ENCODE results near the gene ADM5. TPM values are rescaled to one million over a fixed set of nuclear protein-coding genes. Genes with fewer than 3 reads are reported as not detected.

Gene ADM5
- total RNA-seq (2021; ENCODE audit: unreplicated experiment) (4.7 TPM), Bru-seq, nascent RNA (percentile 62 among the genes with signal in this experiment), BruChase-seq, experiment 1, labeled RNA remaining after a 2-hour chase (percentile 72 among the genes with signal in this experiment), BruChase-seq, experiment 2, labeled RNA remaining after a 6-hour chase (percentile 74 among the genes with signal in this experiment)
- 2.9 TPM for polyA plus RNA-seq (2012; ENCODE audit: insufficient read length)
- long read RNA-seq, partial matches to known transcripts, result 0 of 3 reads
- long read RNA-seq, other reads (novel, unspliced or antisense), result 0 of 3 reads

- POLR2A ChIA-PET, result no interaction called here
- H3K4me1 ChIP-seq (ENCODE audit: control insufficient read depth, insufficient read depth, low read length), result 0 out of 2 replicates have a peak, but pooled peaks cover 2% of the 10 kb centered on the region
- DNase-seq (ENCODE audit: low read depth, low spot score), result no peak
- no peaks in the 10 kb centered on the region for H3K27me3 ChIP-seq (ENCODE audit: control insufficient read depth, insufficient read depth, low read length)
- CTCF ChIA-PET, result no interaction called here
- BruUV-seq (replicated peaks), result no TSS peak
- intact Hi-C loops (cut with micrococcal nuclease; ENCODE audit: unreplicated experiment) (no loop called here), in situ Hi-C loops (cut with HindIII; ENCODE audit: low pct_unique_long_range_greater_than_20kb, low sequenced_read_pairs) (no loop called here)
- H3K9me3 ChIP-seq (ENCODE audit: control insufficient read depth, insufficient read depth, low read depth, low read length), result no peaks in the 10 kb centered on the region
- peak within 1 kb of the TSS in 1 of 2 experiments; percentile 33; a peak in 1 of 4 replicates for H3K4me3 ChIP-seq (ENCODE audit: low read depth in 2 of 2, low read length in 2 of 2)
- no peak for TF ChIP-seq SIN3A (IDR thresholded peaks at IDR 0.05; ENCODE audit: borderline replicate concordance, insufficient read depth, low read depth, low read length)
- no peak for TF ChIP-seq CTCF (IDR thresholded peaks at IDR 0.05)
- no peak for TF ChIP-seq TCF7L2 (IDR thresholded peaks at IDR 0.05; ENCODE audit: low read depth, low read length)
- TF ChIP-seq POLR2AphosphoS5 (IDR thresholded peaks at IDR 0.05; ENCODE audit: low read depth, low read length), result 0 out of 2 replicates have a peak, but pooled peaks have one; percentile 9
- ATAC-seq, result peak; percentile 6; the same call in 1 of the 2 replicates
- no peak within 1 kb of the TSS for H3K27ac ChIP-seq (ENCODE audit: low read length)
- H3K36me3 ChIP-seq (ENCODE audit: control insufficient read depth, insufficient read depth, low read length), result no peaks in the 10 kb centered on the region
These were observed at the start of gene ADM5 for GRCh38 chr19:49689133-49690078. Gene ADM5 (plus strand): TSS chr19:49689594. CDS start chr19:49689838, 244 bp downstream.

- peak; percentile 81 for ATAC-seq
- Histone ChIP-seq H3K27ac (ENCODE audit: low read length) (peak within 1 kb of the TSS; percentile 99), H3K36me3 (ENCODE audit: control insufficient read depth, insufficient read depth, low read length) (peaks cover 4% of the 10 kb centered on the region; the same call in 1 of the 2 replicates), H3K9me3 (ENCODE audit: control insufficient read depth, insufficient read depth, low read depth, low read length) (no peaks in the 10 kb centered on the region), H3K27me3 (ENCODE audit: control insufficient read depth, insufficient read depth, low read length) (no peaks in the 10 kb centered on the region), H3K4me1 (ENCODE audit: control insufficient read depth, insufficient read depth, low read length) (peaks cover 16% of the 10 kb centered on the region), H3K4me3 (ENCODE audit: low read depth in 2 of 2, low read length in 2 of 2) (peak within 1 kb of the TSS; percentile 49 to 80)
- intact Hi-C loops (cut with micrococcal nuclease; ENCODE audit: unreplicated experiment), result no loop called here
- ChIA-PET CTCF (interaction anchor here (0.6 kb wide), 2 partner anchors 9 to 23 kb away, joined by 3 to 4 read pairs; no protein-coding TSS in a partner anchor), POLR2A (interaction anchor here (0.9 to 1.4 kb wide), 5 partner anchors 9 to 152 kb away, joined by 3 to 5 read pairs (median 4); partner anchors contain the start of genes PRMT1 and PRRG2)
- in situ Hi-C loops (cut with HindIII; ENCODE audit: low pct_unique_long_range_greater_than_20kb, low sequenced_read_pairs), result no loop called here
- peak; percentile 97 for DNase-seq (ENCODE audit: low read depth, low spot score)
- TF ChIP-seq POLR2AphosphoS5 (IDR thresholded peaks at IDR 0.05; ENCODE audit: low read depth, low read length) (peak; percentile 90; the same call in 1 of the 2 replicates), SIN3A (IDR thresholded peaks at IDR 0.05; ENCODE audit: borderline replicate concordance, insufficient read depth, low read depth, low read length) (no peak)
- no TSS peak for BruUV-seq (replicated peaks)
These were observed 49.1 kb upstream of the ADM5 start, which contains the start of gene RRAS for GRCh38 chr19:49640113-49640898. Gene RRAS (minus strand): TSS chr19:49640143. CDS start chr19:49640098, 45 bp downstream.

All from Panc1 (cell line).